Activated naive CD8-positive, alpha-beta T cell treated with anti-CD3 and anti-CD28 coated beads, Interleukin-2, amount 50 U/mL, for 24 hours (primary cell): ENCODE data around the gene FUOM.
A peak's percentile ranks its signal among the peaks of the same experiment; 100 is the strongest.

Source experiments
- ATAC-seq: fragments of 150-1000 bp; cut with Tn5 transposase; one replicate; pipeline ENCODE4 v1.10.0; 2021
- DNase-seq: peaks from one replicate; pipeline ENCODE4 v3.0.0; 2021
- H3K27ac Mint-ChIP-seq: one replicate; pipeline ENCODE4 v1.8.0; 2021; ENCODE audit warnings: mild to moderate bottlenecking, mixed read lengths
- H3K27me3 Mint-ChIP-seq: one replicate; pipeline ENCODE4 v1.8.0; 2021; ENCODE audit warnings: mixed read lengths
- H3K36me3 Mint-ChIP-seq: one replicate; pipeline ENCODE4 v1.8.0; 2021; ENCODE audit warnings: low read depth, mixed read lengths
- H3K4me1 Mint-ChIP-seq: one replicate; pipeline ENCODE4 v1.8.0; 2021; ENCODE audit warnings: mixed read lengths
- H3K4me3 Mint-ChIP-seq: one replicate; pipeline ENCODE4 v1.8.0; 2021; ENCODE audit warnings: mild to moderate bottlenecking, moderate library complexity, mixed read lengths
- H3K9me3 Mint-ChIP-seq: one replicate; pipeline ENCODE4 v1.8.0; 2021; ENCODE audit warnings: mixed read lengths

FUOM gene

DNA sequence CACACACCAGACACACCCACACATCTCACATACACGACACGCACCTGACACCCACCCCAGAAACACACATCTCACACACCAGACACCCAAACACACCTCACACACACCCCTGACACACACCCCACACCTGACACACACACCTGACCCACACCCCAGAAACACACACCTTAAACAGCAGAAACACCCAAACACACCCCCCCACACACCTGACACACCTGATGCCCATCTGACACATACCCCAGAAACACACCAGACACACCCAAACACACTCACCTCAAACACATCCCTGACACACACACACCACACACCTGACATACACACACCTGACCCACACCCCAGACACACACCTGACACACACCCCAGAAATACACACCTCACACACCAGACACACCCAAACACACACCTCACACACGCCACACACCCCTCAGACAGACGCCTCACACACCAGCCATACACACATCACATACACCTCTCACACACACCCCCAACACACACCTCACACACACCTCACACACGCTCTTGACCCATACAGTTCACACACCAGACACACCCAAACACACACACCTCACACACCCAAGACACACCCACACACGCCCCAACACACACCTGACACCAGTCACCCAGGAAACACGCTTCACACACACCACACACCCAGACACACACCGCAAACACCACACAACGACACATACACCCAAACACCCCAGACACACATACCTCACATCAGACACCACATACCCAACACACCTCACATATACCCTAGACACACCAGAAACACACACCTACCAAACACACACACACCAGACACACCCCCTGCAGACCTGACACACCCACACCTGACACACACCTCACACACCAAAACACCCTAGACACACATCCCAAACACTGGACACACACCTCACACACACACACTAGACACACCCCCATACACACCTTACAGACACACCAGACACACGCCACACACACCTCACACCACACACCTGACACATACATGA lies 19.4 kb downstream of the FUOM start:
- ATAC-seq, result no peak
- Mint-ChIP-seq H3K4me1 (peaks cover 6% of the 10 kb centered on the region), H3K36me3 (no peaks in the 10 kb centered on the region), H3K9me3 (no peaks in the 10 kb centered on the region), H3K27me3 (peaks cover 24% of the 10 kb centered on the region), H3K27ac (no peak overlapping the region), H3K4me3 (no peak overlapping the region)
- no peak for DNase-seq

- no peak overlapping the region for H3K27ac Mint-ChIP-seq
Measured at GRCh38 chr10:133337370-133337725, 20.5 kb downstream of the FUOM start.

DNA sequence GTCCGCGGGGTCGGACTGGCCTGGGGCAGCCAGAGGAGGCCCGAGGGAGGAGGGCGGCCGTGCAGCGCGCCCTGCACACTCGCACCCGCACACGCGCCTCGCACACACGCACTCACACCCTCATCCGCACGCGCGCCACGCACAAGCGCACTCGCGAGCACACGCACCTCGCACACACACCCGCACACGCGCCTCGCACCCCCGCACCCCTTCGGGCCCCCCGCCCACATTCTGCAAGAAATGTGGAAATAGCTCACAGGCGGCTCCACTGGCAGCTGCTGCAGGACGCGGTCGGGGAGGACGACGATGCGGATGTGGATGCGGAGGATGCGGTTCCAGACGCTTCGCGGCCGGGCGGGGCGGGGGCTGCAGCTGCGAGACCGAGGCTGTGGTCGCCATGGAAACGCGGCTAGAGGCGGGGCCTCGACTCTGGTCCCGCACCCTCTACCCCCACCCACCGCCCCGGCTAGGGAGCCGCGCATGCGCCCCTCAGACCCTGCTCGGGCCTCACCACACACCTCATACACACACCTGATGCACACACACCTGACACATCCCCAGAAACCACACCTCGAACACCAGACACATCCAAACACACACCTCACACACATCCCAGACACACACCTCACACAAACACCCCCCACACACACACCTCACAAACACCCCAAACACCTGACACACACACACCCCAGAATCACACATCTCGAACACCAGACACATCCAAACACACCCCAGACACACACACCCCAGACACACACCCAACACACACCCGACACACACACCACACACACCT lies 21.0 kb downstream of the FUOM start, which contains the start of gene CALY:
Gene CALY (minus strand): TSS at position 320 of the 793 bp plus-strand sequence. CDS start 7,907 bp downstream, outside the sequence.
- Mint-ChIP-seq H3K9me3 (no peaks in the 10 kb centered on the region), H3K4me1 (peaks cover 5% of the 10 kb centered on the region), H3K4me3 (peak within 1 kb of the TSS; percentile 38), H3K36me3 (no peaks in the 10 kb centered on the region), H3K27me3 (peaks cover 25% of the 10 kb centered on the region), H3K27ac (no peak within 1 kb of the TSS)
- DNase-seq, result peak; percentile 71
- ATAC-seq, result peak; percentile 33

More at GRCh38 chr10:133337370-133337725, 20.5 kb downstream of the FUOM start:
- Mint-ChIP-seq H3K27me3 (peaks cover 23% of the 10 kb centered on the region), H3K4me1 (peaks cover 5% of the 10 kb centered on the region), H3K36me3 (no peaks in the 10 kb centered on the region), H3K9me3 (no peaks in the 10 kb centered on the region), H3K4me3 (no peak overlapping the region)
- no peak for ATAC-seq
- no peak for DNase-seq

- Mint-ChIP-seq H3K27me3 (peaks cover 27% of the 10 kb centered on the region), H3K36me3 (no peaks in the 10 kb centered on the region), H3K9me3 (no peaks in the 10 kb centered on the region), H3K4me3 (no peak overlapping the region), H3K27ac (no peak overlapping the region), H3K4me1 (peaks cover 5% of the 10 kb centered on the region)
- no peak for ATAC-seq
- no peak for DNase-seq
Measured at GRCh38 chr10:133336118-133336576, 21.7 kb downstream of the FUOM start.

GRCh38 chr10:133335246-133336117 lies 22.3 kb downstream of the FUOM start:
- Mint-ChIP-seq H3K9me3 (no peaks in the 10 kb centered on the region), H3K4me3 (peak overlapping the region; percentile 38), H3K36me3 (no peaks in the 10 kb centered on the region), H3K27ac (no peak overlapping the region), H3K27me3 (peaks cover 30% of the 10 kb centered on the region), H3K4me1 (peaks cover 5% of the 10 kb centered on the region)
- DNase-seq (peak; percentile 80), ATAC-seq (peak; percentile 20)

GRCh38 chr10:133334503-133335245 lies 23.1 kb downstream of the FUOM start:
- Mint-ChIP-seq H3K9me3 (no peaks in the 10 kb centered on the region), H3K27me3 (peaks cover 33% of the 10 kb centered on the region), H3K36me3 (no peaks in the 10 kb centered on the region), H3K4me3 (peak overlapping the region; percentile 72), H3K4me1 (peaks cover 8% of the 10 kb centered on the region), H3K27ac (no peak overlapping the region)
- ATAC-seq, result no peak
- DNase-seq, result peak; percentile 33

DNA sequence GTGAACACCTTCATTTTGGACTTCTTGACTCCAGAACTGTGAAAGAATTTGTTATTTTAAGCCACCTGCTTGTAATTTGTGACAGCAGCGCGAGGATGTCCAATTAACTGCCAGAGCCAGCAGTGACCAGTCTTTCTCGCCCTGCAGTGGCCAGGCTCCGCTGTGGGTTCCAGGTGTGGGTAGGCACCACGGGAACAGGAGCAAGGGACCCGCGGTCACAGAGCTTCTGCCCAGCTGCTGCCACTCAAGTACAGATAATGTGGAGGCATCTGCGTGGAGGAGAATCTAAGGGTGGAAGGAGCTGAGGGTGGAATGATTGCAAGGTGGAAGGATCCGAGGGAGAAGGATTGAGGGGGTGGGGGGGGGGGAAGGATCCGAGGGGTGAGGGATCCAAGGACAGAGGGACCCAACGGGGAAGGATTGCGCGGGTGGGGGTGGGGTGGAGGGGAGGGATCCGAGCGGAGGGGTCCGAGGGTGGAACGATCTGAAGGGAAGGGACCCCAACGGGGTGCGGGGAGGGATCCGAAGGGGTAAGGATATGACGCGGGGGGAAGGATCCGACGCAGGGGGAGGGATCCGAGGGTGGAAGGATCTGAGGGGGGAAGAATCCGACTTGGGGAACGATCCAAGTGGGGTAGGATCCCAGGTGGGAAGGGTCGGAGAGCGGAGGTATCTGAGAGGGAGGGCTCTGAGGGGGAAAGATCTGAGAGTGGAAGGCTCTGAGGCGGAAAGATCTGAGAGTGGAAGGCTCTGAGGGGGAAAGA lies 24.7 kb downstream of the FUOM start:
- Mint-ChIP-seq H3K27me3 (peaks cover 38% of the 10 kb centered on the region), H3K4me3 (no peak overlapping the region), H3K4me1 (peaks cover 8% of the 10 kb centered on the region), H3K9me3 (no peaks in the 10 kb centered on the region), H3K27ac (no peak overlapping the region), H3K36me3 (no peaks in the 10 kb centered on the region)
- ATAC-seq, result no peak
- no peak for DNase-seq

GRCh38 chr10:133329491-133330202 lies 28.2 kb downstream of the FUOM start:
- peak; percentile 92 for ATAC-seq
- H3K36me3 Mint-ChIP-seq, result no peaks in the 10 kb centered on the region
- no peaks in the 10 kb centered on the region for H3K9me3 Mint-ChIP-seq
- no peak overlapping the region for H3K27ac Mint-ChIP-seq
- H3K4me3 Mint-ChIP-seq, result no peak overlapping the region
- DNase-seq, result peak; percentile 92
- peaks cover 55% of the 10 kb centered on the region for H3K27me3 Mint-ChIP-seq
- peaks cover 11% of the 10 kb centered on the region for H3K4me1 Mint-ChIP-seq

DNA sequence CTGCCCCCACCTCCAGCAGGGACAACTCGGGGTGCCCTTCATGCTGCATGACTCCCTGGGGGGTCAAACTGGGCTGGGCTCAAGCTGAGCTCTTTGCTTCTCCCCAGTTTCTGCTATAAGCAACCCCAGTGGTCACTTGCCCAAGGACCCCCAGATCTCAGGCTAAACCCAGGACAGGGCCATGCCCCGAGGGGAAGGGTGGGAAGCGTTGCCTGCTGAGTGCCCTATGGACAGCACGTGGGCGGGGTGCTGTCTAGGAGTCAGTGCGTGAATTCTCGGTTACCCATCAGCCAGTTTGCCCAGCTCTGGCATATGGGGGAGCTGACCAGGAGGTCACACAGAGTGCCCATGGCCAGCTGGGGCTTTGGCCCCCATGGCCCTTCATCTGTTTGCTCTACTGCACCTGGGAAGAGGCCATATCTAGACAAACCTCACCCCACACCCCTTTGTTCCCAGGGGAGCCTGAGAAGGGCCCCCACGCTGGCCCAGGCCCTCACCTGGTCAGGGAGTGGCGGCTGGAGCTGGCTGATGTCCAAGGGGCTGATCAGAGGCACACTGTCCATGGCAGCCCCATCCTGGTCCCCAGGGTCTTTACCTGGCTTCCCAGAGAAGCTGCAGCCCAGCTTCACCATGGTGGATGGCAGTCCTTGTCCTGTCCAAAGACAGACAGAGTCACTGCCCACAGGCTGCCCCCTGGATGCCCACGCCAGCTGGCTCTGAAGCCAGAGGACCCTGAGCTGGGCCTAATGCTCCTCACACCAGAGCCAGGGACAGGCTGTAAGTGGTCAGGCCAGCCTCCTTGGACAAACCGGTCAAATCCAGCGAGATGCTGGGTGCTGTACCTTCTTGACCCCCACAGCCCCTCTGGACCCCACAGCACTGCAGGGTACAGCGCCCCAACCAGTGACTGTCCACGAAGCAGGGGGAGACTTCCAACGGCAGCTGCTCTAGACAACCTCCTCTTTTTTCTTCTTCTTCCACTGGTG lies 29.2 kb downstream of the FUOM start:
- no peak overlapping the region for H3K27ac Mint-ChIP-seq
- peaks cover 52% of the 10 kb centered on the region for H3K27me3 Mint-ChIP-seq
- H3K9me3 Mint-ChIP-seq, result no peaks in the 10 kb centered on the region
- ATAC-seq (no peak), DNase-seq (no peak)
- H3K4me1 Mint-ChIP-seq, result peaks cover 11% of the 10 kb centered on the region
- no peaks in the 10 kb centered on the region for H3K36me3 Mint-ChIP-seq
- no peak overlapping the region for H3K4me3 Mint-ChIP-seq

- Mint-ChIP-seq H3K4me1 (peaks cover 11% of the 10 kb centered on the region), H3K36me3 (no peaks in the 10 kb centered on the region), H3K27ac (no peak overlapping the region), H3K27me3 (peaks cover 50% of the 10 kb centered on the region), H3K9me3 (no peaks in the 10 kb centered on the region), H3K4me3 (no peak overlapping the region)
- no peak for DNase-seq
- ATAC-seq, result no peak
Measured at GRCh38 chr10:133327651-133328357, 30.0 kb downstream of the FUOM start.
